ENCODE data around the gene PTPN3. TPM values are rescaled to one million over a fixed set of nuclear protein-coding genes. Genes with fewer than 3 reads are reported as not detected.
A peak's percentile ranks its signal among the peaks of the same experiment; 100 is the strongest.

Gene PTPN3
- total and polyA plus RNA-seq, 10 of the 15 experiments (the other 5 are each of a cell fraction or from before 2014, with no cell fraction given), result 0.18 to 1.3 (median 0.39) TPM

DNA sequence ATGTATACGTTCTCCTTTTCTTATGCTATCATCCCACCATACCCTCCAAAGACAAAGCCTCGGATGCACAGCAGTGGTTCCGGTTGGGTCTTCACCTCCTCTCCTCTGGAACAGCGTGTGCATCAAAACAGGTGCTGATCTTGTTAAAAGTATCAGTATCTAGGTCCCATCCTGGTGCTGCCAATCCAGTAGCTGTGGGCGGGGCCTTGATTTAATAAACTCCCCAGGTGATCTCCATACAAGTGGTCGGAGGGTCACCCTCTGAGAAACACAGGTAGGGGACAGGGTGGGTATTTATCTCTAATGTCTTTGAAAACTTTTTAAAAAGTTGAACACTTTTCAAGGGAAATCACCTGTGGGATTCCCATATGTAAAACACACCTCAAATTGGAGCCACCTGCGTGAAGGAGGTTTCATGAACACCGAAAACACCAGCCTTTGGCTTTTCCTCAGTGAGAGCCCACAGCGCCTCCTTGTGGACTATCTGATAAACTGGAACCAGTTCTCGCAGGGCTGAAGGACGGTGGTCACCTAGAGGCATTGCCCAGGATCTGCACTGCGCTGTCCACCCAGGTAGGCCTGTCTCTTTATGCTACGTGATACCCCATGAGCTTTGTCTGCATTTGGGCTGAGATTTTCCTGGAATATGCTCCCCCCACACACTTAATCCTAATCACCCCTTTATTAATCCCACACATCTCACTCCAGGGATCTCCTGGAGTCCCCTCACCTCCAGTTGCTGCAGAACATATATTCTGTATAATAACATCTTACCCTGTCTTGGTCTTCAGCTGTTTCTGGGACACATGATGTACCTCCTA lies 96.7 kb downstream of the PTPN3 start:
- H3K27me3 ChIP-seq (replicated peaks in 1 of 2; ENCODE audit: control insufficient read depth in 2 of 2, insufficient read depth in 2 of 2, low read length in 1 of 2), result no peaks in the 10 kb centered on the region
- ChIA-PET SMC1A (ENCODE audit: uncharacterized antibody, unreplicated experiment) (interaction anchor here (1.4 to 4.8 kb wide), 4 partner anchors 11 to 63 kb away, joined by 4 to 49 read pairs (median 14); no protein-coding TSS in a partner anchor), CTCF (interaction anchor here (0.5 to 5.7 kb wide), 14 partner anchors 9 to 304 kb away, joined by 3 to 74 read pairs (median 4); no protein-coding TSS in a partner anchor), POLR2A (interaction anchor here (0.8 to 1.1 kb wide), 2 partner anchors 10 to 68 kb away, joined by 3 to 4 read pairs; no protein-coding TSS in a partner anchor), RAD21 (ENCODE audit: unreplicated experiment) (interaction anchor here (1.0 to 3.2 kb wide), 2 partner anchors 10 to 69 kb away, joined by 4 to 13 read pairs; no protein-coding TSS in a partner anchor)
- BruUV-seq (replicated peaks), result no TSS peak
- 28% methylated on average over 13 of the region's 13 CpGs for WGBS (ENCODE audit: insufficient coverage, insufficient replicate concordance, low lambda C conversion rate, missing lambda C conversion rate)
- H3K36me3 ChIP-seq (ENCODE audit: control insufficient read depth in 2 of 2, insufficient read depth in 2 of 2, low read length in 1 of 2), result no peaks in the 10 kb centered on the region
- H3K27ac ChIP-seq (ENCODE audit: control insufficient read depth, insufficient read depth), result 0 out of 2 replicates have a peak overlapping the region, but pooled peaks have one; percentile 10
- H2AFZ ChIP-seq (ENCODE audit: control insufficient read depth, low read depth, low read length), result no peak overlapping the region; the same call in 1 of the 2 replicates
- H3K79me2 ChIP-seq (ENCODE audit: control insufficient read depth, insufficient read depth, low read length), result no peaks in the 10 kb centered on the region
- peaks cover 30% of the 10 kb centered on the region for H3K4me1 ChIP-seq (ENCODE audit: control insufficient read depth, insufficient read depth, low read length)
- H3K9me3 ChIP-seq (replicated peaks; ENCODE audit: control insufficient read depth, insufficient read depth, low read length), result no peaks in the 10 kb centered on the region
- intact Hi-C loops (cut with micrococcal nuclease; ENCODE audit: unreplicated experiment) (loop anchor here (1.0 to 5.0 kb wide), 4 partner anchors 68 to 209 kb away; partner anchors contain the start of gene EPB41L4B), in situ Hi-C loops (cut with MboI) (loop anchor here (5.0 kb wide), 1 partner anchor 154 kb away; no protein-coding TSS in a partner anchor)
- peak overlapping the region; percentile 52 for H3K4me2 ChIP-seq (ENCODE audit: control insufficient read depth, insufficient read depth)
- peak overlapping the region; percentile 7; the same call in 1 of the 2 replicates for H3K9ac ChIP-seq (ENCODE audit: control insufficient read depth, insufficient read depth, low read length)
- FAIRE-seq, result peak; percentile 13
- no peak overlapping the region for H3K4me3 ChIP-seq
- peak; percentile 75 for ATAC-seq
- no peak for DNase-seq (ENCODE audit: low read depth, low spot score)
- H4K20me1 ChIP-seq (ENCODE audit: control insufficient read depth, insufficient read depth), result no peaks in the 10 kb centered on the region
- TF ChIP-seq TAF1 (IDR thresholded peaks at IDR 0.05; ENCODE audit: borderline replicate concordance, low read depth, low read length) (no peak), SIN3A (IDR thresholded peaks at IDR 0.05; ENCODE audit: low read depth, low read length) (no peak), MYB (IDR thresholded peaks at IDR 0.05; ENCODE audit: borderline replicate concordance, low read depth, low read length) (no peak), STAT1 (conservative IDR thresholded peaks at IDR 0.05) (no peak), RFX5 (IDR thresholded peaks at IDR 0.05; ENCODE audit: low read depth, low read length) (no peak), ZNF622 (IDR thresholded peaks at IDR 0.05) (no peak), ZSCAN29 (IDR thresholded peaks at IDR 0.05) (0 out of 2 replicates have a peak, but pooled peaks have one; percentile 4), PAX8 (IDR thresholded peaks at IDR 0.05) (no peak), EGR1 (IDR thresholded peaks at IDR 0.05; ENCODE audit: borderline replicate concordance in 1 of 2, low read depth in 2 of 2, low read length in 2 of 2) (no peak), ATF7 (IDR thresholded peaks at IDR 0.05; ENCODE audit: low read depth) (no peak), PML (IDR thresholded peaks at IDR 0.05; ENCODE audit: low read length) (no peak), NFXL1 (IDR thresholded peaks at IDR 0.05; ENCODE audit: borderline replicate concordance) (no peak), TCF7 (IDR thresholded peaks at IDR 0.05; ENCODE audit: borderline replicate concordance) (no peak), JUND (IDR thresholded peaks at IDR 0.05; ENCODE audit: low read depth, low read length) (no peak)
- TF ChIP-seq, protein P1, sequence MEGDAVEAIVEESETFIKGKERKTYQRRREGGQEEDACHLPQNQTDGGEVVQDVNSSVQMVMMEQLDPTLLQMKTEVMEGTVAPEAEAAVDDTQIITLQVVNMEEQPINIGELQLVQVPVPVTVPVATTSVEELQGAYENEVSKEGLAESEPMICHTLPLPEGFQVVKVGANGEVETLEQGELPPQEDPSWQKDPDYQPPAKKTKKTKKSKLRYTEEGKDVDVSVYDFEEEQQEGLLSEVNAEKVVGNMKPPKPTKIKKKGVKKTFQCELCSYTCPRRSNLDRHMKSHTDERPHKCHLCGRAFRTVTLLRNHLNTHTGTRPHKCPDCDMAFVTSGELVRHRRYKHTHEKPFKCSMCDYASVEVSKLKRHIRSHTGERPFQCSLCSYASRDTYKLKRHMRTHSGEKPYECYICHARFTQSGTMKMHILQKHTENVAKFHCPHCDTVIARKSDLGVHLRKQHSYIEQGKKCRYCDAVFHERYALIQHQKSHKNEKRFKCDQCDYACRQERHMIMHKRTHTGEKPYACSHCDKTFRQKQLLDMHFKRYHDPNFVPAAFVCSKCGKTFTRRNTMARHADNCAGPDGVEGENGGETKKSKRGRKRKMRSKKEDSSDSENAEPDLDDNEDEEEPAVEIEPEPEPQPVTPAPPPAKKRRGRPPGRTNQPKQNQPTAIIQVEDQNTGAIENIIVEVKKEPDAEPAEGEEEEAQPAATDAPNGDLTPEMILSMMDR (IDR thresholded peaks at IDR 0.05 in 2 of 3, conservative IDR thresholded peaks at IDR 0.05 in 1 of 3; ENCODE audit: control insufficient read depth in 2 of 3, extremely low read depth in 1 of 3, insufficient read depth in 1 of 3, low read depth in 3 of 3, low read length in 3 of 3), result peak; percentile 83 to 91 (median 85)
- TF ChIP-seq, protein P2, sequence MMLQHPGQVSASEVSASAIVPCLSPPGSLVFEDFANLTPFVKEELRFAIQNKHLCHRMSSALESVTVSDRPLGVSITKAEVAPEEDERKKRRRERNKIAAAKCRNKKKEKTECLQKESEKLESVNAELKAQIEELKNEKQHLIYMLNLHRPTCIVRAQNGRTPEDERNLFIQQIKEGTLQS (IDR thresholded peaks at IDR 0.05; ENCODE audit: borderline replicate concordance, extremely low read depth, low read depth, low read length), result no peak
- TF ChIP-seq, protein P3, sequence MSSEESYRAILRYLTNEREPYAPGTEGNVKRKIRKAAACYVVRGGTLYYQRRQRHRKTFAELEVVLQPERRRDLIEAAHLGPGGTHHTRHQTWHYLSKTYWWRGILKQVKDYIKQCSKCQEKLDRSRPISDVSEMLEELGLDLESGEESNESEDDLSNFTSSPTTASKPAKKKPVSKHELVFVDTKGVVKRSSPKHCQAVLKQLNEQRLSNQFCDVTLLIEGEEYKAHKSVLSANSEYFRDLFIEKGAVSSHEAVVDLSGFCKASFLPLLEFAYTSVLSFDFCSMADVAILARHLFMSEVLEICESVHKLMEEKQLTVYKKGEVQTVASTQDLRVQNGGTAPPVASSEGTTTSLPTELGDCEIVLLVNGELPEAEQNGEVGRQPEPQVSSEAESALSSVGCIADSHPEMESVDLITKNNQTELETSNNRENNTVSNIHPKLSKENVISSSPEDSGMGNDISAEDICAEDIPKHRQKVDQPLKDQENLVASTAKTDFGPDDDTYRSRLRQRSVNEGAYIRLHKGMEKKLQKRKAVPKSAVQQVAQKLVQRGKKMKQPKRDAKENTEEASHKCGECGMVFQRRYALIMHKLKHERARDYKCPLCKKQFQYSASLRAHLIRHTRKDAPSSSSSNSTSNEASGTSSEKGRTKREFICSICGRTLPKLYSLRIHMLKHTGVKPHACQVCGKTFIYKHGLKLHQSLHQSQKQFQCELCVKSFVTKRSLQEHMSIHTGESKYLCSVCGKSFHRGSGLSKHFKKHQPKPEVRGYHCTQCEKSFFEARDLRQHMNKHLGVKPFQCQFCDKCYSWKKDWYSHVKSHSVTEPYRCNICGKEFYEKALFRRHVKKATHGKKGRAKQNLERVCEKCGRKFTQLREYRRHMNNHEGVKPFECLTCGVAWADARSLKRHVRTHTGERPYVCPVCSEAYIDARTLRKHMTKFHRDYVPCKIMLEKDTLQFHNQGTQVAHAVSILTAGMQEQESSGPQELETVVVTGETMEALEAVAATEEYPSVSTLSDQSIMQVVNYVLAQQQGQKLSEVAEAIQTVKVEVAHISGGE (CRISPR knock-in tag; IDR thresholded peaks at IDR 0.05), result no peak

Measured in GM12878 (cell line).